ENCODE results near the gene KCTD16. TPM values are rescaled to one million over a fixed set of nuclear protein-coding genes. Genes with fewer than 3 reads are reported as not detected.

The KCTD16 gene
- total RNA-seq, 1 experiment from 2014 or later, result 0.29 TPM

DNA sequence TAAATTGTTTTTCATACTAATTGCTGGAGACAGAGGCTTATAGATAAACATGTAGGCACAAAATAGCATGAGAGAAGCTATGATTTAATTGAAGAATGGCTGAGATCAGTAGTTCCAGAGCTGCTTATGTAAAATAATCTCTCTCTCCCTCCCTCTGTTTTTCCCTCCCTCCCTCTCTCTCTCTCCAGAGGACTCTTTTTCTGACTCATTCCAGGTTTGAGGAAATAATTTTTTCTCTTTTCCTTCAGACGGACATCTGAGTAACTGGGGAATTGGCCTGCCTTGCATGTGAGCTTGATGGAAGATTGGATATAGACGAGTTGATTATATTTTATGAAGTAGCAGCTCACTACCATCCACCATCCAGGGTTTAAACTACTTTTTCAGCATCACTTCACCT lies 35.5 kb downstream of the KCTD16 start:
- Histone ChIP-seq H3K4me1 (peaks cover 5% of the 10 kb centered on the region; the same call in 1 of the 2 replicates), H3K27me3 (replicated peaks; ENCODE audit: control insufficient read depth, insufficient read depth, low read length) (no peaks in the 10 kb centered on the region; the same call in 1 of the 2 replicates), H3K9me3 (no peaks in the 10 kb centered on the region), H3K36me3 (ENCODE audit: control insufficient read depth, insufficient read depth, low read length) (no peaks in the 10 kb centered on the region), H3K4me3 (ENCODE audit: low read depth, low read length) (no peak overlapping the region)
- no TSS peak for BruUV-seq (replicated peaks)
- TF ChIP-seq CTCF (IDR thresholded peaks at IDR 0.05; ENCODE audit: insufficient read depth in 1 of 2, low read depth in 1 of 2, low read length in 1 of 2, severe bottlenecking in 1 of 2, unreplicated experiment in 1 of 2), result no peak
- intact Hi-C loops (cut with micrococcal nuclease; ENCODE audit: unreplicated experiment), result loop anchor here (10.0 kb wide), 2 partner anchors 99 to 1619 kb away; no protein-coding TSS in a partner anchor
- ChIA-PET CTCF (no interaction called here), POLR2A (interaction anchor here (0.7 kb wide), 1 partner anchor 1903 kb away, joined by 10 read pairs; no protein-coding TSS in a partner anchor)
- H3K9me3 Mint-ChIP-seq (ENCODE audit: unreplicated experiment), result no peaks in the 10 kb centered on the region
- H3K4me3 Mint-ChIP-seq (ENCODE audit: unreplicated experiment), result no peak overlapping the region
- H3K27me3 Mint-ChIP-seq (ENCODE audit: insufficient read depth, unreplicated experiment), result peaks cover 27% of the 10 kb centered on the region
- peaks cover 7% of the 10 kb centered on the region for H3K4me1 Mint-ChIP-seq (ENCODE audit: low read depth, unreplicated experiment)
- no peak overlapping the region for H3K27ac Mint-ChIP-seq (ENCODE audit: unreplicated experiment)
- DNase-seq, result no peak
- no peaks in the 10 kb centered on the region for H3K36me3 Mint-ChIP-seq (ENCODE audit: insufficient read depth, unreplicated experiment)

GRCh38 chr5:144207875-144208444 lies 37.3 kb downstream of the KCTD16 start:
- ChIA-PET CTCF (no interaction called here), POLR2A (no interaction called here)
- peaks cover 26% of the 10 kb centered on the region for H3K27me3 Mint-ChIP-seq (ENCODE audit: insufficient read depth, unreplicated experiment)
- intact Hi-C loops (cut with micrococcal nuclease; ENCODE audit: unreplicated experiment), result loop anchor here (10.0 kb wide), 2 partner anchors 97 to 1617 kb away; no protein-coding TSS in a partner anchor
- no peaks in the 10 kb centered on the region for H3K36me3 ChIP-seq (ENCODE audit: control insufficient read depth, insufficient read depth, low read length)
- H3K4me3 ChIP-seq (ENCODE audit: low read depth, low read length), result no peak overlapping the region
- BruUV-seq (replicated peaks), result no TSS peak
- H3K27ac Mint-ChIP-seq (ENCODE audit: unreplicated experiment), result no peak overlapping the region
- H3K9me3 Mint-ChIP-seq (ENCODE audit: unreplicated experiment), result no peaks in the 10 kb centered on the region
- no peaks in the 10 kb centered on the region for H3K9me3 ChIP-seq
- no peaks in the 10 kb centered on the region for H3K36me3 Mint-ChIP-seq (ENCODE audit: insufficient read depth, unreplicated experiment)
- no peak for TF ChIP-seq CTCF (IDR thresholded peaks at IDR 0.05; ENCODE audit: insufficient read depth in 1 of 2, low read depth in 1 of 2, low read length in 1 of 2, severe bottlenecking in 1 of 2, unreplicated experiment in 1 of 2)
- peaks cover 7% of the 10 kb centered on the region for H3K4me1 Mint-ChIP-seq (ENCODE audit: low read depth, unreplicated experiment)
- DNase-seq, result no peak
- no peaks in the 10 kb centered on the region; the same call in 1 of the 2 replicates for H3K27me3 ChIP-seq (replicated peaks; ENCODE audit: control insufficient read depth, insufficient read depth, low read length)
- H3K4me3 Mint-ChIP-seq (ENCODE audit: unreplicated experiment), result no peak overlapping the region
- H3K4me1 ChIP-seq, result peaks cover 5% of the 10 kb centered on the region; the same call in 1 of the 2 replicates

DNA sequence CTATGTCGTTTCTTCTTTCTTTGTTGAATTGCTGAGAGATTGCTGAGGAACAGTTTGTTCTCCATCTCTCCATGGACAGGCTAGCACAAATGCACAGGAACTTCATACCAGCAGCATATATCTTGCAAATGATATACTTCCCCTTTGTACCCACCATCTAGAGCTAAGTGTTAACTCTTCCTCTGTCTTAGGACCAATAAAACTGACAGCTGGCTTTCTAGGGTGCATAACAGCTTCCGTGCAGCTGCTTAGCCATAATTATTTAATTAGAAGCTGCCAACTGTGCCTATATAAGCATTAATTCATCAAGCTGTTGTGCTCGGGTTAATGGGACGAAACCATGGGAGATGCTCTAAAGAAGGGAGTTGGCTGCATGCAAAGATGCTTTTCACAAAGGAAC lies 38.7 kb downstream of the KCTD16 start:
- Histone ChIP-seq H3K27me3 (replicated peaks; ENCODE audit: control insufficient read depth, insufficient read depth, low read length) (no peaks in the 10 kb centered on the region; the same call in 1 of the 2 replicates), H3K9me3 (no peaks in the 10 kb centered on the region), H3K4me3 (ENCODE audit: low read depth, low read length) (no peak overlapping the region), H3K36me3 (ENCODE audit: control insufficient read depth, insufficient read depth, low read length) (no peaks in the 10 kb centered on the region), H3K4me1 (peaks cover 5% of the 10 kb centered on the region; the same call in 1 of the 2 replicates)
- no TSS peak for BruUV-seq (replicated peaks)
- DNase-seq, result no peak
- ChIA-PET POLR2A (no interaction called here), CTCF (no interaction called here)
- H3K9me3 Mint-ChIP-seq (ENCODE audit: unreplicated experiment), result no peaks in the 10 kb centered on the region
- peaks cover 30% of the 10 kb centered on the region for H3K27me3 Mint-ChIP-seq (ENCODE audit: insufficient read depth, unreplicated experiment)
- intact Hi-C loops (cut with micrococcal nuclease; ENCODE audit: unreplicated experiment), result loop anchor here (10.0 kb wide), 2 partner anchors 95 to 1615 kb away; no protein-coding TSS in a partner anchor
- TF ChIP-seq CTCF (IDR thresholded peaks at IDR 0.05; ENCODE audit: insufficient read depth in 1 of 2, low read depth in 1 of 2, low read length in 1 of 2, severe bottlenecking in 1 of 2, unreplicated experiment in 1 of 2), result no peak
- no peak overlapping the region for H3K4me3 Mint-ChIP-seq (ENCODE audit: unreplicated experiment)
- H3K36me3 Mint-ChIP-seq (ENCODE audit: insufficient read depth, unreplicated experiment), result no peaks in the 10 kb centered on the region
- no peak overlapping the region for H3K27ac Mint-ChIP-seq (ENCODE audit: unreplicated experiment)
- peaks cover 7% of the 10 kb centered on the region for H3K4me1 Mint-ChIP-seq (ENCODE audit: low read depth, unreplicated experiment)
